GM19193 (cell line): ENCODE data around the gene RNF220.

Experiments used
- POLR2A ChIP-seq: IDR thresholded peaks from 4 replicates; pipeline ENCODE4 v1.6.1; 2011; ENCODE audit not compliant: insufficient read depth, insufficient read length; ENCODE audit errors: extremely low read depth

Gene RNF220

DNA sequence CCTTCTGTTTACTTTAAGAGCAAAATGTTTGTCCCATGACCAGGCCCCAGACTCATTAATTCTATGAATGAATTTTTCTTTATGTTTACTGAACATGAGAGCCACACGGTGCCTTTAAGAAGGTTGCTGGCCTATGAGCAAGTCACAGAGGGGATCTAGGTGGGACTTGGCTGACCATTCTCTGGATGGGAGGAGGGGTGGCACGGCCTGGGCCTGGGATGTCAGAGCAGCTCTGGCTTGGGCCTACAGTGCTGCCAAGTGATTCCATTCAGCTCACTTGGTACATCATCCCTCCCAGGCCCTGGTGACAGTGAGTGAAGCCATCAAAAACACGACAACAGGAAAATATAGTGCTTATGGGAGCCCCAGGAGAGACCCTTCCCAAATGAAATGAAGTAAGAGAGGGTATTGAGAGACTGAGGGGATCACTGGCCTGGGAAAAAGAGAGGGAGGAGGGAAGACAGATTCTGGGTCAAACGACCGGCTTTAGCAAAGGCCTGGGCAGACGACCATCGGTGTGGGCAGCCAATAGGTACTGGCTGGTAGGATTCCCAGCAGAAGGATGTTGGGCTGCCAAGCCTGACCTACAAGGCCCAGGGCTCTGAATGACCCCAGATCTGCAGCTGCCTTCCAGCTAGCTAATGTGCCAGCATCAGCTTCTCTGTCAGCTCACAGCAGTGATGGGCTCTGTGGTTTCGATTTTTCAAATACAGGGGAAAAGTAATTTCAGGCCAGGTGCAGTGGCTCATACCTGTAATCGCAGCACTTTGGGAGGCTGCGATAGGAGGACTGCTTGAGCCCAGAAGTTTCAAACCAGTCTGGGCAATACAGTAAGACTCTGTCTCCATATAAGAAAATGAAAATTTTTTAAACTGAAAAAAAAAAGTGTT, 265.9 kb downstream of the RNF220 start:
- TF ChIP-seq POLR2A = no peak

DNA sequence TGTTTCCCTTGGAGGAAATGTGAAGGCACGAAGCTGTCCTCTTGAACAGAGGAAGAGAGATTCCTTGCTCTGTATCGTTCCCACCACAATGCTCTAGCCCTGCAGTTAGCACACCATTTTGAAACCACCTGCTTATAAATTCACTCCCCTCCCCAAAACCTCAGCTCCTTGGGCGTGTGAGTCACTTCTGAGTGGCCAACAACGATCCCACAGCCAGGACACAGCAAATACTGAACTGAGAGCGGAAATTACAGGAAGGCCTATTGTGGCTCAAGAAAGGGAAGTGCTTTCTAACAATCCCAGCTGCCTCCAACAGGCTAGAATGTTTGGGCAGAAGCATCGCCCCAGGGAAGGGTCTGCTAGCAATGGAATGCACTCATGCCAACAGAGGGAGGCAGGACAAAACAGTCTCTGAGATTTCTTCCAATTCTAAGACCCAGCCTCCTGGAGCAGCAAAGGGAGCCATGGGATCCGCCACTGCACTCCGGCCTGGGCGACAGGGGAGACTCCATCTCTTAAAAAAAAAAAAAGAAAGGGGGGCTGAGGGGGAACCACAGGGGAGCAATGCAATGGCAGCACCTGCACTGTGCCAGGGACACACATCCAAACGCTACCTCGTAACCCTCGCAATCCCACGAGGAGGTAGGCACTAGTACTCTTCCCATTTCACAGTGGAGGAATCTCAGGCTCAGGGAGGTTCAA, 267.4 kb downstream of the RNF220 start:
- TF ChIP-seq POLR2A = peak; percentile 21

DNA sequence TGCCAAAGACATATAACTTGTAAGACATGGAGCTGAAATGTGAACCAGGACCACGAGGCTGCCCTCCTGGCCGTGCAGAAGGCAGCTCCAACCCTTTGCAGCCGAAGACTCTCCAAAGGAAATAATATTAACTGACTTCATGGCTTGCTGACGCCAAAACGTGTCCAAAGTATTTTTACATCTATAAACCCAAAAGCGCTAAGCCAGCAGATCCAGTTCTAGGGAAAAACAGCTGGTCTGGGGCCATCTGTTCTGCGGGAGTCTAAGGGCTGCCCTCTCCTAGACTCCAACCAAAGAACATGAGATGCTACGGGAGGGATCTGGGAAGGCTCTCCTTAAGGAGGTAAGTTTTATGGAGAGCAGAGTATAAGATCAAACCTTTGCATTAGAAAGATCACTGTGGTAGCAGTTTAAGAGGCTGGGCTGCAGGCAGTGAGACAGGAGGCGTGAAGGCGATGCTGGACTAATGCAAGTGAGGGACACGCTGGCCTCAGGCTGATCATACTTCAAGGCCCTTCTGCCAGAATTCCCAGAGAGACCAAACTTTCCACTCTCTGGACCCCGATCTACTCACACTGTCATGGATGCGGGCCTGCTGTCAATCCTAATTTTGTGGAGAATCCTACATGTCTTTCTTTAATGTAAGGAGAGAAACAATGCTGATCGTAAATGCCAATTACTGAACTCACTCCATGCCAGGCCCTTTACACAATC, 268.1 kb downstream of the RNF220 start:
- no peak for TF ChIP-seq POLR2A

DNA sequence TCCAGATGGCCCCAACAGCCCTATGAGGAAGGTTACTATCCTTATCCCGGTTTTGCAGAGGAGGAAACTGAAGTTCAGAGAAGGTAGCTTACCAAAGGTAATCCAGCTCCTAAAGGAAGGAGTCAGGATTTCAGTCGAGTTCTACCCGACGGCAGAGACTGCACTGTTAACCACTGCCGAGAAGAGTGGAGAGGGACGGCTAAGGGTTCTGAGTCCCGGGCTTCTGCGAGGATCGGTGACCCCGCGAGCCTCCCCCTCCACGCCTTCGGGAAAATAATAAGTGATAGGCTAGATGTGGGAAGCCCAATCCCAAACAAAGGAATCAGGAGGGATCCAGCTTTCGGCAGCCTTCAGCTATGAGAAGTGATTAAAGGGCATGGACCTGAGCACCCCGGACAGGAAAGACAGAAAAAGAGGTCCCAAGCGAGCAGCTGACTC, 268.6 kb downstream of the RNF220 start:
- TF ChIP-seq POLR2A = no peak

DNA sequence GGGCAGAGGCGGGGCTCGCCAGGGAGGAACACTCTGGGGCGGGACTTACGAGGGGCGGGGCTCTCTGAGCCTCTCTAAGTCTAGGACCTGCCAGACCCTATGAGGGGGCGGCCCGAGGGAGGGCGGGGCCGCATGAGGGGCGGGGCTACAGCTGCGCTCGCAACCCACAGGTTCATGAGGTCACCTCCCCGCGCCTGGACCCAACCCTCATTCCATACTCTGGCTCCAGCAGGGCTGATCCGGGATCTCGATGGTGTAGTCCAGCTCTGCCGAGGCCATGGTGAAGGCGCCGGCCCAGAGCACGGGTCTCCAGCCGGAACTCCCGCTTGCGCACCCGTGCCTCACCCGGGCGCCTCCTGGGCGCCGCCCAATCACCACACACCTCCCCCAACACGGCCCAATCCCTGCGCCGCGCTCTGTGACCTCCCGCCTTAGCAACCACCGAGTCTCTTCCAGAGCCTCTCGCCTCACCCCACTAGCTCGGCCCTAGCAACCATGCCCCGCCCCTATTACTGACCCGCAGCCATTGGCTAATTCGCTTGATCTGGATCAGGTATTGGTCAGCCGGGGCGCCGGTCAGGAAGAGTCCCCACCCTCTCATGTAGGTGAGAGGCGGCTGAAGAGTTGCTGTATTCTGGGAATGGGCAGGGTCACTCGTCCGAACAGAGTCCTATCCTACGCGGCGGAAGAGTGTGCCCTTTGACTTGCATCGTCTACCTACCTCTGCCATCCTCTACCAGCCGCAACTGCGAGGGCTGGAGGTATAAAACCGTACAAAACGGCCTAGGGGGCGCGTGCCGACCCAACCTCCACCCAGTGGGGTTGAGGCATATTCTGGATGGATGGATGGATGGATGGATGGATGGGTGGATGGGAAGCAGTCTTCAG, 269.3 kb downstream of the RNF220 start, which contains the start of the genes ARMH1 and TMEM53:
ARMH1 (plus strand) TSS at position 602 of the 888 bp plus-strand sequence. CDS start 14,984 bp downstream, outside the sequence.
TMEM53 (minus strand) TSS at position 369 of the 888 bp plus-strand sequence; CDS start at position 279, 90 bp downstream.
- peak; percentile 76 for TF ChIP-seq POLR2A

DNA sequence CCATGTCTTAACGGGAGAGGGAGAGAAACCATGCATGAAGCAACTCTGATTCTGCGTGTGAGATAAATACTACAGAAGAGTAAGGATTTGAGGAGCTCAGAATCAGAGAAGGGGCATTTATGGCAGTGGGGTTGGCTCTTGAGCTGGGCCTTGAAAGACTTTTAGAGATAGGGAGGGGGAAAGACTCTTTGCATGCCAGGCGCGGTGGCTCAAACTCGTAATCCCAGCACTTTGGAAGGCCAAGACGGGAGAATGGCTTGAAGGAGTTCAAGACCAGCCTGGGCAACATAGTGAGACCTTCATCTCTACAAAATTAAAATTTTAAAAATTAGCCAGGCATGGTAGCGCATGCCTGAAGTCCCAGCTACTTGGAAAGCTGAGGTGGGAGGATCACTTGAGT, 270.1 kb downstream of the RNF220 start:
- TF ChIP-seq POLR2A = no peak

DNA sequence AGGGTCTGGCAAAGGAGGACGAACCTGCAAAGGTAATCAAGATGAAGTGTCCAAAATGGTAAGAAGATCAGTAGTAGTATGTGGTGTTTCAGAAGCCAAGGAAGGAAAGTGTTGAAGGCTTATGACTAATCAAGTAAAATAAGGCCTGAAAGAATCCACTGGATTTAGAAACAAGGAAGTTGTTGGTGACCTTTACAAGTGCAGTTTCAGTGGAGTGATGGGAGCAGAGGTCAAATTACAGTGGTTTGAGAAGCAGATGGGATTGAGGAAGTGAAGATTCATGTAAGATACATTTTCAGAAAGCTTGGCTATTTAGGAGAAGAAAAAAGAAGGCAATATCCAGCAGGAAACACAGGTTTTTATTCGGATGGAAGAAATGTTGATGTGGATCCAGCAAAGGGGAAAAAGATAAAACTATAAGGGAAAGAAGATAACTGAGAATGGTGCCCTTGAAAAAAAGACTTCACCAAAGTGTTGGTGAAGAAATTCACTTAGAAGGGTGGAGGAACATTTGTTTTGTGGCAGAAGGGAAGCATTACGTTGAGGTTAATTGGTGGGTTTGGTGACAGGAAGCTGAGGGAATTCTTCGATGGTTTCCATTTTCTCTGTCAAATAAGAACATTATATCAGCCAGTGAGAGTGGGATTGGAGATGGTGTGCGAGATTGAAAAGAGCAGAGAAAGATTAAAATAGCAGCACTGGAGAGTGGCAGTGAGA, 271.6 kb downstream of the RNF220 start:
- TF ChIP-seq POLR2A = no peak

DNA sequence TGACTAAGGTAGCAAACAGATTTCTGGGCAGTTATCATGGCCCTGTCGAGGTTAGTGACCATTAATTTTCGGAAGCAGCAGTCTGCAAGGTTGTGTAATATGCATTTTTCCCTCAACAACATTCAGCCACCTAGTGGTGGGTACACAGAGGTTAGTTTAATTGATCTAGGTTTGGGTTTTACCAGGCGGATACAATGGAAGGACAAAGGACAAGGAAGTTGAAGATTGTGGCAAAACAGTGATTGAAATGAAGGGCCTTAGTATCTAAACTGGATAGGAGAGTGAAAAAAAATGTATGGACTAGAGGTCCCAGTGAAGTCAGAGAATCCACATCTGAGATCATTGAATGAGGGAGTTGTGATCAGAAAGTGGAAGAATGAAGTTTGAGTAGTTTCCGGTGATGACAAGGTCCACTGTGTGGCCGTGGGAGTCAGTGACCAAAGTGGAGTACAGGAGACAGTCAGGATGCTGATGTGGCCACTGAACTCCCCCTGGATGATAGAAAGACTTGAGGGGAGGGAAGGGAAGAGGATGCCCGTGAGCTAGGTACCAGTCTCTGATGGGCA, 272.2 kb downstream of the RNF220 start:
- TF ChIP-seq POLR2A = no peak

DNA sequence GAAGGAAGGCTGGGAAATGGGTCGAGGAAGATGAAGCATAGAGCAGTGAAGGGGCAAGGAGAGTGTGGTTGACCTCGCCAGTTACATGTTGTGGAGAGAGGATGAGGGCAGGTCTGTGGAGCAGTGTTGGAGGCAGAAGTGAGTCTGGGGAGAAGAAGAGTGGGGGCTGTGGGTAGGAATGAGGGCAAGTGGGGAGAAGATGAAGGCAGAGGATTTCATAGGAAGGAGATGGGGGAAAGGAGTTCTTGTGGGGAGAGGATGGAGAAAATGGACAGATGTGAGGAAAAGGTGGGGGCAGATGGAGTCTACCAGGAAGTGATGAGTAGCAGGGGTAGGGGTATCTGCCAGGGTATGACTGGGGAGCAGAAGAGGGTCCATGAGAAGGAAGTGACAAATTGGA, 273.1 kb downstream of the RNF220 start:
- TF ChIP-seq POLR2A = no peak

DNA sequence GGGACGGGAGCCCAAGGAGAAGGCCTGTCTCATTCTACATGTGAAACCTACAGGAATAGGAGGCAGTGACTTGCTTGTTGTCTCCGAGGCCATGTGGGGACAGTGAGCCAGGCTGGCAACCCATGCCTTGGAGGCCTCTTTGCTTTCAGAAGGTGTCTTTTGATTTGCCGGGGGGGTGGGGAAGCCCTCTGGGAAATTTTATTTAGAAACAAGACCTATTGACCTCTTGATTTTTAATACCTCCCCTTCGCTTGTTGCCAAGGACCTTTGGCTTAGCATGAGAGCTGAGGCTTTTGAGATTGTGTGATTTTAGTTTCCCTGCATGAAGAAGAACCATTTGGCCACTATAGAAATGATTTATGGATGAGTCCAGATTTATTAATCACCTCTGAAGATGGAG, 273.6 kb downstream of the RNF220 start:
- no peak for TF ChIP-seq POLR2A

DNA sequence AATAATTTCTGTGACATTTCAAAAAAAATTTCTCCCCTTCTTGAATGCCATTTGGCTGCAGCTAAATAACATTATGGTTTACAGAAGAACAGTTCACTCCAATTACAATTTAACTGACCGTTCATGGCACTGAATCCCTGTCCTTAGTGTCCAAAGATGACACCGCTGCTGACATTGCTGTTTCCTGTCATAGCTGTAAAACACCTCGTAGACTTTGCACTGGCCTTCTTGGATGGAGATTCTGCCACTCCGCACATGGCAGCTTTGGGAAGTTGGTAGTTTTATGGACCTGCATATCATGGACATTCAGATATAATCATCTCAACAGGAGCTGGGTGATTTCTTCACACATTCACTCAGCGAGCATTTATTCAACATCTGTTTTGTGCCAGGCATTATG, 274.4 kb downstream of the RNF220 start:
- no peak for TF ChIP-seq POLR2A

DNA sequence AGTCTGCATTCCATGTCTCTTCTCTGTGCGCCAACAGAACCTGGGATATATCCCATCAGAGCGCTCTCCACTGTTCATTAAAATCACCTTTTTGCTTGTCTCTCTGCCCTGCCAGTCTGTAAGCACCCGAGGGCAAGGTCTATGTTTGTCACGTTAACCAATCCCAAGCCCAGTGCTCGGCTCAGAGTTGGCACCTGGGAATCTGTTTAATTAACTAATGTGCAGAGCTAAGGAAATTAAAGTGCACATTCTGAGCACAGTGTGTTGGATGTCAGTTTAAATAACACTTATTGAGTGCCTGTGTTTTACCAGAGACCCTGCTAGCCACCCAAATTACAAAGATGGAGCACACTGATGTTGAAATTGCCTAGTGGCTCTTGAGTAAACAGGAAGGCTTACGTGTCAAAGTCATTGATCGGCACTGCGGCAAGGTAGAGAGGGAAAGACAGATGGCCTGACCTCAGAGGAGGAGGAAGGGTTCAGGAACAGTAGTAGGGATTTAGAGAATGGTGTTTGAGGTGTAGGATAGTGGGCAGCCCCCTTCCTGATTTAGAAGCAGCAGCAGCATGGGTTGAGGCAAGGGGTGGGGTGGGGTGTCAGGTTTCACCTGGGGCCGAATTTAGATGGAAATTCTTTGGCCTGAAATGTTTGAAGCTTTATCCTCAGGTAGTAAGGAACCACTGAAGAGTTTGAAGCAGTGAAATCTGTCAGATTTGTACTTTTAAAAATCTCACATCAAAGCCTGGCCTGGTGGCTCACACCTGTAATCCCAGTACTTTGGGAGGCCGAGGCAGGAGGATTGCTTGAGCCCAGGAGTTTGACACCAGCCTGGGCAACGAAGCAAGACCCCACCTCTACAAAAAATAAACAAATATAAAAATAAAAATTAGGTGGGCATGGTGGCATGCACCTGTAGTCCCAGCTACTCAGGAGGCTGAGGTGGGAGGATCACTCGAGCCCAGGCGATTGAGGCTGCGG, 277.1 kb downstream of the RNF220 start:
- no peak for TF ChIP-seq POLR2A
